ENCODE results near the gene C4BPA. TPM values are rescaled to one million over a fixed set of nuclear protein-coding genes. Genes with fewer than 3 reads are reported as not detected.

Gene C4BPA
- polyA plus RNA-seq, 2 of the 4 experiments (the other 2 are of a cell fraction), result 0.92 to 3.6 TPM

GRCh38 chr1:207058252-207058651, 45.8 kb upstream of the C4BPA start:
- TF ChIP-seq CHD4 (IDR thresholded peaks at IDR 0.05; ENCODE audit: borderline replicate concordance) (no peak), TP53 (CRISPR knock-in tag; IDR thresholded peaks at IDR 0.05) (no peak), RFX5 (IDR thresholded peaks at IDR 0.05) (no peak)
- FAIRE-seq, result no peak
- POLR2A ChIA-PET, result no interaction called here
- CTCF ChIA-PET, result interaction anchor here (1.3 to 1.5 kb wide), 2 partner anchors 20 to 347 kb away, joined by 4 to 7 read pairs; no protein-coding TSS in a partner anchor
- Histone ChIP-seq H3K4me3 (no peak overlapping the region), H3K4me2 (no peak overlapping the region), H3K27ac (no peak overlapping the region), H3K4me1 (no peaks in the 10 kb centered on the region), H3K9me3 (no peaks in the 10 kb centered on the region)
- 85% methylated on average over 4 of the region's 4 CpGs for WGBS (ENCODE audit: missing lambda C conversion rate)
- ATAC-seq, result no peak
- no peak for DNase-seq (ENCODE audit: low read depth in 1 of 2, low spot score in 1 of 2)

GRCh38 chr1:207058878-207059867, 44.9 kb upstream of the C4BPA start:
- WGBS (ENCODE audit: missing lambda C conversion rate), result 85% methylated on average over 6 of the region's 6 CpGs

DNA sequence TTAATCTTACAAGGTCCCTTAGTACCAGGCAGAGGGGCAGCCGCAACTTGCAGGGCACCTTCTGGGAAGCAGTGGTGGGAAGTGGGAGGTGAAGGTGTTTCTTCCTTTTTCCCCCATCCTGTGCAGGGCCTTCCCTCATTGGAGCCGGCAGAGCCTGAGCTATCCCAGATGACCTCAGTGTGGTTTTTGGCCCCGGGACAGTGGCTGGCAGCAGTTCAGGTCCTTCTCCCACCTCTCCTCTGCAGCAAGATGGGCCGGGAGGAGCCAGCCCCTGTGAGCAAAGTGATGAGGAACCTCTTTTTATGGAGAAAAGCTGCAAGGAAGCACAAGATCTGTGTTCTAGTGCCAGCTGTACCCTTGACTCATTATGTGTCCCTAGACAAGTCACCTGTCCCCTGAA, 44.2 kb upstream of the C4BPA start:
- no peak overlapping the region for H3K27ac ChIP-seq
- no peaks in the 10 kb centered on the region for H3K4me1 ChIP-seq
- FAIRE-seq, result no peak
- H3K9me3 ChIP-seq, result no peaks in the 10 kb centered on the region
- ATAC-seq, result no peak
- no peak overlapping the region for H3K4me3 ChIP-seq
- TF ChIP-seq E2F6 (IDR thresholded peaks at IDR 0.05; ENCODE audit: borderline replicate concordance, low read depth) (no peak), EHF (CRISPR knock-in tag; IDR thresholded peaks at IDR 0.05) (no peak), REST (IDR thresholded peaks at IDR 0.05) (no peak), EHMT2 (IDR thresholded peaks at IDR 0.05; ENCODE audit: low read depth) (no peak), EP300 (IDR thresholded peaks at IDR 0.05) (no peak), RFX5 (IDR thresholded peaks at IDR 0.05) (no peak), SREBF2 (IDR thresholded peaks at IDR 0.05) (no peak), HOXB5 (CRISPR knock-in tag; IDR thresholded peaks at IDR 0.05) (no peak), NFE2L2 (conservative IDR thresholded peaks at IDR 0.05; ENCODE audit: low read length) (no peak), BHLHE40 (IDR thresholded peaks at IDR 0.05; ENCODE audit: low read depth, low read length) (no peak)
- TF ChIP-seq, protein P1, sequence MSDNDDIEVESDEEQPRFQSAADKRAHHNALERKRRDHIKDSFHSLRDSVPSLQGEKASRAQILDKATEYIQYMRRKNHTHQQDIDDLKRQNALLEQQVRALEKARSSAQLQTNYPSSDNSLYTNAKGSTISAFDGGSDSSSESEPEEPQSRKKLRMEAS (IDR thresholded peaks at IDR 0.05), result no peak
- H3K4me2 ChIP-seq, result no peak overlapping the region
- 79% methylated on average over 4 of the region's 4 CpGs for WGBS (ENCODE audit: missing lambda C conversion rate)
- POLR2A ChIA-PET, result no interaction called here
- DNase-seq (ENCODE audit: low read depth in 1 of 2, low spot score in 1 of 2), result no peak
- CTCF ChIA-PET, result interaction anchor here (0.6 to 2.6 kb wide), 7 partner anchors 10 to 633 kb away, joined by 3 to 11 read pairs (median 4); no protein-coding TSS in a partner anchor

More at GRCh38 chr1:207058878-207059867, 44.9 kb upstream of the C4BPA start:
- ChIA-PET POLR2A (no interaction called here), CTCF (interaction anchor here (1.0 to 2.6 kb wide), 7 partner anchors 9 to 347 kb away, joined by 3 to 11 read pairs (median 5); no protein-coding TSS in a partner anchor)
- FAIRE-seq, result no peak
- Histone ChIP-seq H3K9me3 (no peaks in the 10 kb centered on the region), H3K4me2 (no peak overlapping the region), H3K27ac (no peak overlapping the region), H3K4me3 (no peak overlapping the region), H3K4me1 (no peaks in the 10 kb centered on the region)
- ATAC-seq, result peak in 1 of 2 experiments; percentile 75; a peak in 4 of 6 replicates
- TF ChIP-seq SMC3 (IDR thresholded peaks at IDR 0.05) (no peak), POLR2A (IDR thresholded peaks at IDR 0.05; ENCODE audit: low read length) (no peak)
- DNase-seq (ENCODE audit: low read depth in 1 of 2, low spot score in 1 of 2), result no peak
